WTC11 (cell line): Measurements from ENCODE around the gene DTD1.

Source experiments
- AR ChIP-seq: fragments of 250-450 bp; sonication (Bioruptor Pico); IDR thresholded peaks from 2 replicates; pipeline ENCODE4 v1.9.0; 2021; ENCODE audit warnings: mild to moderate bottlenecking
- CTCF ChIP-seq: fragments of 200-600 bp; IDR thresholded peaks from 2 replicates; pipeline ENCODE4 v1.8.0; 2022; ENCODE audit warnings: antibody characterized with exemption
- HMGA2 ChIP-seq: fragments of 250-450 bp; sonication (Bioruptor Pico); IDR thresholded peaks from 2 replicates; pipeline ENCODE4 v1.4.0; 2021; ENCODE audit warnings: mild to moderate bottlenecking, moderate library complexity
- JUN ChIP-seq: sonication (generic); formaldehyde crosslinking; IDR thresholded peaks from 2 replicates; pipeline ENCODE4 v1.8.0; 2023; ENCODE audit warnings: mild to moderate bottlenecking, missing genetic modification reagents
- NFE2L1 ChIP-seq: sonication (generic); formaldehyde crosslinking; IDR thresholded peaks from 2 replicates; pipeline ENCODE4 v1.8.1; 2023; ENCODE audit warnings: missing genetic modification reagents
- NR3C1 ChIP-seq: sonication (generic); formaldehyde crosslinking; conservative IDR thresholded peaks from 2 replicates; pipeline ENCODE4 v1.8.1; 2023; ENCODE audit warnings: low read depth, mild to moderate bottlenecking, missing genetic modification reagents
- RELA ChIP-seq: sonication (generic); formaldehyde crosslinking; IDR thresholded peaks from 2 replicates; pipeline ENCODE4 v1.8.1; 2022; ENCODE audit warnings: missing genetic modification reagents, mild to moderate bottlenecking, borderline replicate concordance
- TEAD4 ChIP-seq: sonication (generic); formaldehyde crosslinking; IDR thresholded peaks from 2 replicates; pipeline ENCODE4 v1.8.0; 2022; ENCODE audit warnings: mild to moderate bottlenecking, missing genetic modification reagents
- TF ChIP-seq, protein P1 (sequence below): sonication (generic); formaldehyde crosslinking; IDR thresholded peaks from 2 replicates; pipeline ENCODE4 v1.8.1; 2022; ENCODE audit warnings: low read depth, mild to moderate bottlenecking, moderate library complexity, missing genetic modification reagents, borderline replicate concordance
- TF ChIP-seq, protein P2 (sequence below): sonication (generic); formaldehyde crosslinking; IDR thresholded peaks from 2 replicates; pipeline ENCODE4 v1.8.1; 2022; ENCODE audit warnings: low read depth, missing genetic modification reagents, borderline replicate concordance
- TF ChIP-seq, protein P3 (sequence below): sonication (generic); formaldehyde crosslinking; IDR thresholded peaks from 2 replicates; pipeline ENCODE4 v1.8.0; 2022; ENCODE audit warnings: mild to moderate bottlenecking, missing genetic modification reagents

DNA sequence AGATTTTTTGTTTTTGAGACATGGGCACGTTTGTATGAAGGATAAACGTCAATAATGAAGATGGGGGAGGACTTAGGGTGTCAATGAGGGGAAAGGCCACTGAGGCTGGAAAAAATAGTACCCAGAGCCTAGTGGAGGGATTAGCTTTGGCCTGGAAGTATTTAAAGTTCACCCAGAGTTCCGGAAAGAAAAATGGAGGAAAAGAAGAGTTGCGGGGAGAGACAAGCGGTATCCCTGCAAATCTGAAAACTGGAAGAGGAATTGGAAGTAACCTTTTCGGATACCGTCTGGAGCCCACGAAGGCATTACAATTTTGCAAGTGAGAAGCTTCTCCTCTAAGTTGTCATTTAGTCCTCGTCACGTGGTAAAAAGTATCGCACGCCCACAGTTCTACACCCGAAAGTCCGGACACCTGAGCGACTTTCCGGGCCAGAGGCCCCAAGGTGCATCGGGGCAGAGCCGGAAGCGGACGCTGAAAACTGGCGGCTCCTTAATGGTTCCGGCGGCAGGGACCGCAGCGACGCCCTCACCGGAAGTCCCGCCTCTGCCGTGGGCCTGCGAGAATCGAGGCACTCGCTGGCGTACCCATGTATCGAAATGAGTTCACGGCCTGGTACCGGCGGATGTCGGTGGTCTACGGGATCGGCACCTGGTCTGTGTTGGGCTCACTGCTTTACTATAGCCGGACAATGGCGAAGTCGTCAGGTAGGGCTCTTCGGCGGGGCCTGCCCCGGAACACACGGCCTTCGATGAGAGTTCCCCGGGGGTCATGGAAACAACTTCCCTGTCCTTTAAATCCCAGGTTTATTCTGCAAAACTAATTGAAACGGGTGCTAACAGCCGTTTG is 20.7 kb upstream of the DTD1 start, which contains the start of gene SMIM26:
- TF ChIP-seq CTCF, result no peak
- no peak for TF ChIP-seq RELA (CRISPR knock-in tag)
- TF ChIP-seq, protein P1, sequence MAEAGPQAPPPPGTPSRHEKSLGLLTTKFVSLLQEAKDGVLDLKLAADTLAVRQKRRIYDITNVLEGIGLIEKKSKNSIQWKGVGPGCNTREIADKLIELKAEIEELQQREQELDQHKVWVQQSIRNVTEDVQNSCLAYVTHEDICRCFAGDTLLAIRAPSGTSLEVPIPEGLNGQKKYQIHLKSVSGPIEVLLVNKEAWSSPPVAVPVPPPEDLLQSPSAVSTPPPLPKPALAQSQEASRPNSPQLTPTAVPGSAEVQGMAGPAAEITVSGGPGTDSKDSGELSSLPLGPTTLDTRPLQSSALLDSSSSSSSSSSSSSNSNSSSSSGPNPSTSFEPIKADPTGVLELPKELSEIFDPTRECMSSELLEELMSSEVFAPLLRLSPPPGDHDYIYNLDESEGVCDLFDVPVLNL (CRISPR knock-in tag), result no peak
- no peak for TF ChIP-seq HMGA2 (CRISPR knock-in tag)
- TF ChIP-seq NR3C1 (CRISPR knock-in tag), result no peak
- TF ChIP-seq, protein P2, sequence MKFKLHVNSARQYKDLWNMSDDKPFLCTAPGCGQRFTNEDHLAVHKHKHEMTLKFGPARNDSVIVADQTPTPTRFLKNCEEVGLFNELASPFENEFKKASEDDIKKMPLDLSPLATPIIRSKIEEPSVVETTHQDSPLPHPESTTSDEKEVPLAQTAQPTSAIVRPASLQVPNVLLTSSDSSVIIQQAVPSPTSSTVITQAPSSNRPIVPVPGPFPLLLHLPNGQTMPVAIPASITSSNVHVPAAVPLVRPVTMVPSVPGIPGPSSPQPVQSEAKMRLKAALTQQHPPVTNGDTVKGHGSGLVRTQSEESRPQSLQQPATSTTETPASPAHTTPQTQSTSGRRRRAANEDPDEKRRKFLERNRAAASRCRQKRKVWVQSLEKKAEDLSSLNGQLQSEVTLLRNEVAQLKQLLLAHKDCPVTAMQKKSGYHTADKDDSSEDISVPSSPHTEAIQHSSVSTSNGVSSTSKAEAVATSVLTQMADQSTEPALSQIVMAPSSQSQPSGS (CRISPR knock-in tag), result no peak
- TF ChIP-seq, protein P3, sequence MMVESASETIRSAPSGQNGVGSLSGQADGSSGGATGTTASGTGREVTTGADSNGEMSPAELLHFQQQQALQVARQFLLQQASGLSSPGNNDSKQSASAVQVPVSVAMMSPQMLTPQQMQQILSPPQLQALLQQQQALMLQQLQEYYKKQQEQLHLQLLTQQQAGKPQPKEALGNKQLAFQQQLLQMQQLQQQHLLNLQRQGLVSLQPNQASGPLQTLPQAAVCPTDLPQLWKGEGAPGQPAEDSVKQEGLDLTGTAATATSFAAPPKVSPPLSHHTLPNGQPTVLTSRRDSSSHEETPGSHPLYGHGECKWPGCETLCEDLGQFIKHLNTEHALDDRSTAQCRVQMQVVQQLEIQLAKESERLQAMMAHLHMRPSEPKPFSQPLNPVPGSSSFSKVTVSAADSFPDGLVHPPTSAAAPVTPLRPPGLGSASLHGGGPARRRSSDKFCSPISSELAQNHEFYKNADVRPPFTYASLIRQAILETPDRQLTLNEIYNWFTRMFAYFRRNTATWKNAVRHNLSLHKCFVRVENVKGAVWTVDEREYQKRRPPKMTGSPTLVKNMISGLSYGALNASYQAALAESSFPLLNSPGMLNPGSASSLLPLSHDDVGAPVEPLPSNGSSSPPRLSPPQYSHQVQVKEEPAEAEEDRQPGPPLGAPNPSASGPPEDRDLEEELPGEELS, result no peak
- TF ChIP-seq AR (CRISPR knock-in tag), result no peak
- TF ChIP-seq TEAD4 (CRISPR knock-in tag), result no peak
- TF ChIP-seq JUN (CRISPR knock-in tag), result no peak
- peak; percentile 20; the same call in 1 of the 2 replicates for TF ChIP-seq NFE2L1 (CRISPR knock-in tag)
